ENCODE data around the gene TALDO1.

GRCh38 chr11:772429-773390 lies 25.4 kb downstream of the TALDO1 start:
- TF ChIP-seq CTCF (IDR thresholded peaks at IDR 0.05; ENCODE audit: extremely low read depth in 1 of 2, insufficient read depth in 1 of 2, low read depth in 1 of 2, low read length in 2 of 2) (no peak), EZH2 (IDR thresholded peaks at IDR 0.05; ENCODE audit: borderline replicate concordance, low read depth, low read length, severe bottlenecking) (no peak), POLR2A (IDR thresholded peaks at IDR 0.05; ENCODE audit: low read depth, low read length) (peak; percentile 27), POLR2AphosphoS5 (IDR thresholded peaks at IDR 0.05; ENCODE audit: insufficient read depth, low read depth, low read length) (no peak), JUN (IDR thresholded peaks at IDR 0.05; ENCODE audit: borderline replicate concordance, insufficient read depth, insufficient read length, low read depth) (no peak), FOS (IDR thresholded peaks at IDR 0.05; ENCODE audit: borderline replicate concordance, insufficient read depth, low read length) (no peak)
- TF ChIP-seq, protein P1, sequence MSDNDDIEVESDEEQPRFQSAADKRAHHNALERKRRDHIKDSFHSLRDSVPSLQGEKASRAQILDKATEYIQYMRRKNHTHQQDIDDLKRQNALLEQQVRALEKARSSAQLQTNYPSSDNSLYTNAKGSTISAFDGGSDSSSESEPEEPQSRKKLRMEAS (IDR thresholded peaks at IDR 0.05; ENCODE audit: insufficient read depth, insufficient read length) = no peak

Data from endothelial cell of umbilical vein (primary cell).